ENCODE results near the gene TTLL3. TPM values are rescaled to one million over a fixed set of nuclear protein-coding genes. Genes with fewer than 3 reads are reported as not detected.

The TTLL3 gene
- total RNA-seq, 1 experiment from 2014 or later, result 15.7 TPM

DNA sequence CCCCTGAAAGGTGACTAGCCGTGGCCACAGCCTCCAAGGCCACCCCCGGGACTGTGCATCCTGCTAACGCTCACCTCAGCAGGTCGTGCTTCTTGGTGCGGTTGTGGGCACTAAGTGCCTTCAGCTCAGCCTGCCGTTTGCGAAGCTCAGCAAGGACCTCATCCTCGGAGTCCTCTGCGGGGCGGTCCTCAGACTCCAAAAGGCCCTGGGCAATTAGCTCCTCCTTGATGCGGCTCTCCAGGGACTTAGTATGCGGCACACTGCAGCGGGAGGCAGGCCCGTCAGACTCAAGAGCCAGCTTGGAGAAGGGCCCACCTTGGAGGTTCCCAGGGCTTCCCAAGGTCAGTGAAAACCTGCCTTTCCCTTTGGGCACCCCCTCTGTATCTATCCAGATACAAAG is 26.1 kb upstream of the TTLL3 start:
- ATAC-seq, result no peak
- BruUV-seq (replicated peaks), result no TSS peak
- CTCF ChIA-PET, result no interaction called here
- Histone ChIP-seq H3K9me3 (ENCODE audit: control insufficient read depth, insufficient read depth, low read depth, low read length) (no peaks in the 10 kb centered on the region), H3K4me1 (ENCODE audit: control insufficient read depth, insufficient read depth, low read length) (no peaks in the 10 kb centered on the region), H3K27me3 (ENCODE audit: control insufficient read depth, insufficient read depth, low read length) (no peaks in the 10 kb centered on the region), H3K4me3 (ENCODE audit: low read depth in 2 of 2, low read length in 2 of 2) (no peak overlapping the region), H3K27ac (ENCODE audit: low read length) (no peak overlapping the region), H3K36me3 (ENCODE audit: control insufficient read depth, insufficient read depth, low read length) (no peaks in the 10 kb centered on the region)
- in situ Hi-C loops (cut with HindIII; ENCODE audit: low pct_unique_long_range_greater_than_20kb, low sequenced_read_pairs), result no loop called here
- POLR2A ChIA-PET, result no interaction called here
- TF ChIP-seq POLR2AphosphoS5 (IDR thresholded peaks at IDR 0.05; ENCODE audit: low read depth, low read length) (no peak), SIN3A (IDR thresholded peaks at IDR 0.05; ENCODE audit: borderline replicate concordance, insufficient read depth, low read depth, low read length) (no peak), TCF7L2 (IDR thresholded peaks at IDR 0.05; ENCODE audit: low read depth, low read length) (no peak)
- TF ChIP-seq, protein P1, sequence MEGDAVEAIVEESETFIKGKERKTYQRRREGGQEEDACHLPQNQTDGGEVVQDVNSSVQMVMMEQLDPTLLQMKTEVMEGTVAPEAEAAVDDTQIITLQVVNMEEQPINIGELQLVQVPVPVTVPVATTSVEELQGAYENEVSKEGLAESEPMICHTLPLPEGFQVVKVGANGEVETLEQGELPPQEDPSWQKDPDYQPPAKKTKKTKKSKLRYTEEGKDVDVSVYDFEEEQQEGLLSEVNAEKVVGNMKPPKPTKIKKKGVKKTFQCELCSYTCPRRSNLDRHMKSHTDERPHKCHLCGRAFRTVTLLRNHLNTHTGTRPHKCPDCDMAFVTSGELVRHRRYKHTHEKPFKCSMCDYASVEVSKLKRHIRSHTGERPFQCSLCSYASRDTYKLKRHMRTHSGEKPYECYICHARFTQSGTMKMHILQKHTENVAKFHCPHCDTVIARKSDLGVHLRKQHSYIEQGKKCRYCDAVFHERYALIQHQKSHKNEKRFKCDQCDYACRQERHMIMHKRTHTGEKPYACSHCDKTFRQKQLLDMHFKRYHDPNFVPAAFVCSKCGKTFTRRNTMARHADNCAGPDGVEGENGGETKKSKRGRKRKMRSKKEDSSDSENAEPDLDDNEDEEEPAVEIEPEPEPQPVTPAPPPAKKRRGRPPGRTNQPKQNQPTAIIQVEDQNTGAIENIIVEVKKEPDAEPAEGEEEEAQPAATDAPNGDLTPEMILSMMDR (IDR thresholded peaks at IDR 0.05), result no peak
- TF ChIP-seq, protein P2, sequence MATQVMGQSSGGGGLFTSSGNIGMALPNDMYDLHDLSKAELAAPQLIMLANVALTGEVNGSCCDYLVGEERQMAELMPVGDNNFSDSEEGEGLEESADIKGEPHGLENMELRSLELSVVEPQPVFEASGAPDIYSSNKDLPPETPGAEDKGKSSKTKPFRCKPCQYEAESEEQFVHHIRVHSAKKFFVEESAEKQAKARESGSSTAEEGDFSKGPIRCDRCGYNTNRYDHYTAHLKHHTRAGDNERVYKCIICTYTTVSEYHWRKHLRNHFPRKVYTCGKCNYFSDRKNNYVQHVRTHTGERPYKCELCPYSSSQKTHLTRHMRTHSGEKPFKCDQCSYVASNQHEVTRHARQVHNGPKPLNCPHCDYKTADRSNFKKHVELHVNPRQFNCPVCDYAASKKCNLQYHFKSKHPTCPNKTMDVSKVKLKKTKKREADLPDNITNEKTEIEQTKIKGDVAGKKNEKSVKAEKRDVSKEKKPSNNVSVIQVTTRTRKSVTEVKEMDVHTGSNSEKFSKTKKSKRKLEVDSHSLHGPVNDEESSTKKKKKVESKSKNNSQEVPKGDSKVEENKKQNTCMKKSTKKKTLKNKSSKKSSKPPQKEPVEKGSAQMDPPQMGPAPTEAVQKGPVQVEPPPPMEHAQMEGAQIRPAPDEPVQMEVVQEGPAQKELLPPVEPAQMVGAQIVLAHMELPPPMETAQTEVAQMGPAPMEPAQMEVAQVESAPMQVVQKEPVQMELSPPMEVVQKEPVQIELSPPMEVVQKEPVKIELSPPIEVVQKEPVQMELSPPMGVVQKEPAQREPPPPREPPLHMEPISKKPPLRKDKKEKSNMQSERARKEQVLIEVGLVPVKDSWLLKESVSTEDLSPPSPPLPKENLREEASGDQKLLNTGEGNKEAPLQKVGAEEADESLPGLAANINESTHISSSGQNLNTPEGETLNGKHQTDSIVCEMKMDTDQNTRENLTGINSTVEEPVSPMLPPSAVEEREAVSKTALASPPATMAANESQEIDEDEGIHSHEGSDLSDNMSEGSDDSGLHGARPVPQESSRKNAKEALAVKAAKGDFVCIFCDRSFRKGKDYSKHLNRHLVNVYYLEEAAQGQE (IDR thresholded peaks at IDR 0.05; ENCODE audit: insufficient read depth in 1 of 2, low read depth in 2 of 2, low read length in 1 of 2), result no peak
- DNase-seq (ENCODE audit: low read depth, low spot score), result no peak
- intact Hi-C loops (cut with micrococcal nuclease; ENCODE audit: unreplicated experiment), result no loop called here

DNA sequence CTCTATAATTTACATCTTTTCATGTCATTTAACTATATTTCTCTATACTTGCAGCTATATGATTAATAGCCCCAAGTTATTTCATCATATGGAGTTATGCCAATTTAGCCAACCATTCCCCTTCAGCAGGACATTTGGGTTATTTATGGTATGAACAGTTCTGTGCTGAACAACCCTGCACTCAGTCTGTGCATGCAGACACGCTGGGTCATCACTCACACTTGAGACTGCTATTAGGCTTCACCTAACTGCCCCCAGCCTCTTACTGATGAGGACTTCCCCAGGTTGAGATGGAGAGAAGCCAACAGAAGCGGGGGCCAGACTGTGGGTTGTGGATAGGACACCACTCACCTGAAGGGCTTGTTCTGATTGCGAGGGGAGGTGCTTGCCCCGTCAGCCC is 25.1 kb upstream of the TTLL3 start:
- no TSS peak for BruUV-seq (replicated peaks)
- Histone ChIP-seq H3K4me3 (ENCODE audit: low read depth in 2 of 2, low read length in 2 of 2) (no peak overlapping the region), H3K27me3 (ENCODE audit: control insufficient read depth, insufficient read depth, low read length) (no peaks in the 10 kb centered on the region), H3K9me3 (ENCODE audit: control insufficient read depth, insufficient read depth, low read depth, low read length) (no peaks in the 10 kb centered on the region), H3K27ac (ENCODE audit: low read length) (no peak overlapping the region), H3K36me3 (ENCODE audit: control insufficient read depth, insufficient read depth, low read length) (no peaks in the 10 kb centered on the region), H3K4me1 (ENCODE audit: control insufficient read depth, insufficient read depth, low read length) (no peaks in the 10 kb centered on the region)
- in situ Hi-C loops (cut with HindIII; ENCODE audit: low pct_unique_long_range_greater_than_20kb, low sequenced_read_pairs) (no loop called here), intact Hi-C loops (cut with micrococcal nuclease; ENCODE audit: unreplicated experiment) (no loop called here)
- POLR2A ChIA-PET, result interaction anchor here (0.6 kb wide), 1 partner anchor 15 kb away, joined by 3 read pairs; no protein-coding TSS in a partner anchor
- DNase-seq (ENCODE audit: low read depth, low spot score) (no peak), ATAC-seq (no peak)
- CTCF ChIA-PET, result no interaction called here
- TF ChIP-seq, protein P1 (IDR thresholded peaks at IDR 0.05), result no peak
- TF ChIP-seq TCF7L2 (IDR thresholded peaks at IDR 0.05; ENCODE audit: low read depth, low read length) (no peak), POLR2AphosphoS5 (IDR thresholded peaks at IDR 0.05; ENCODE audit: low read depth, low read length) (no peak), SIN3A (IDR thresholded peaks at IDR 0.05; ENCODE audit: borderline replicate concordance, insufficient read depth, low read depth, low read length) (no peak)
- TF ChIP-seq, protein P2 (IDR thresholded peaks at IDR 0.05; ENCODE audit: insufficient read depth in 1 of 2, low read depth in 2 of 2, low read length in 1 of 2), result no peak
